NOMO-1 (cell line): ENCODE results near the gene RBX1.
"Not testable (repeated sequence)": the region's sequence is repeated elsewhere in the genome, so short reads cannot be mapped to it uniquely, and the experiment has no call there.

ENCODE experiments used
- DNase-seq, 2 experiments: peaks; one replicate each; lab custom pipeline; 2025; ENCODE audit not compliant: unreplicated experiment in 2 of 2; lab: John Stamatoyannopoulos, UW

RBX1 gene

GRCh38 chr22:40967111-40967760 lies 16.1 kb downstream of the RBX1 start:
- peak in 1 of 2 experiments; percentile 22 for DNase-seq

- DNase-seq, result no peak
Measured at GRCh38 chr22:40972587-40972986, 21.4 kb downstream of the RBX1 start.

- DNase-seq, result no peak
Measured at GRCh38 chr22:40973144-40973543, 22.0 kb downstream of the RBX1 start.

GRCh38 chr22:40975366-40975765 lies 24.2 kb downstream of the RBX1 start:
- no peak for DNase-seq

GRCh38 chr22:40976866-40977700 lies 25.9 kb downstream of the RBX1 start:
- DNase-seq, result no peak

GRCh38 chr22:40979198-40979597 lies 28.0 kb downstream of the RBX1 start:
- no peak for DNase-seq

- DNase-seq, result no peak
Measured at GRCh38 chr22:40979871-40980270, 28.7 kb downstream of the RBX1 start.

GRCh38 chr22:40982482-40983385 lies 31.6 kb downstream of the RBX1 start:
- no peak for DNase-seq

GRCh38 chr22:40991298-40991697 lies 40.1 kb downstream of the RBX1 start:
- no peak for DNase-seq

- DNase-seq, result no peak
Measured at GRCh38 chr22:40995821-40996220, 44.6 kb downstream of the RBX1 start.

GRCh38 chr22:40997520-40997919 lies 46.3 kb downstream of the RBX1 start:
- DNase-seq, result no peak

- no peak for DNase-seq
Measured at GRCh38 chr22:41000040-41000565, 48.9 kb downstream of the RBX1 start.

- DNase-seq, result no peak
Measured at GRCh38 chr22:41000941-41001721, 50.0 kb downstream of the RBX1 start.

- no peak for DNase-seq
Measured at GRCh38 chr22:41001722-41002122, 50.5 kb downstream of the RBX1 start.

GRCh38 chr22:41002386-41002785 lies 51.2 kb downstream of the RBX1 start:
- DNase-seq, result not testable (repeated sequence)

- DNase-seq, result no peak
Measured at GRCh38 chr22:41003066-41003465, 51.9 kb downstream of the RBX1 start.

GRCh38 chr22:41003976-41004375 lies 52.8 kb downstream of the RBX1 start:
- no peak for DNase-seq

GRCh38 chr22:41009222-41009948 lies 58.2 kb downstream of the RBX1 start:
- DNase-seq, result peak; percentile 59 to 86

GRCh38 chr22:41015003-41015402 lies 63.8 kb downstream of the RBX1 start:
- peak in 1 of 2 experiments; percentile 53 for DNase-seq
